PC-9 (cell line): ENCODE measurements around the gene IQSEC1.

Source experiments
- EZH2 ChIP-seq: fragments of 200-600 bp; sonication (generic); IDR thresholded peaks from 2 replicates; pipeline ENCODE4 v1.8.0; 2017; ENCODE audit warnings: antibody characterized with exemption, low read depth
- TF ChIP-seq, protein P1 (sequence below): fragments of 200-600 bp; sonication (generic); conservative IDR thresholded peaks from 2 replicates; pipeline ENCODE4 v1.6.1; 2017; ENCODE audit warnings: mixed run types, antibody characterized with exemption, mild to moderate bottlenecking, moderate library complexity

DNA sequence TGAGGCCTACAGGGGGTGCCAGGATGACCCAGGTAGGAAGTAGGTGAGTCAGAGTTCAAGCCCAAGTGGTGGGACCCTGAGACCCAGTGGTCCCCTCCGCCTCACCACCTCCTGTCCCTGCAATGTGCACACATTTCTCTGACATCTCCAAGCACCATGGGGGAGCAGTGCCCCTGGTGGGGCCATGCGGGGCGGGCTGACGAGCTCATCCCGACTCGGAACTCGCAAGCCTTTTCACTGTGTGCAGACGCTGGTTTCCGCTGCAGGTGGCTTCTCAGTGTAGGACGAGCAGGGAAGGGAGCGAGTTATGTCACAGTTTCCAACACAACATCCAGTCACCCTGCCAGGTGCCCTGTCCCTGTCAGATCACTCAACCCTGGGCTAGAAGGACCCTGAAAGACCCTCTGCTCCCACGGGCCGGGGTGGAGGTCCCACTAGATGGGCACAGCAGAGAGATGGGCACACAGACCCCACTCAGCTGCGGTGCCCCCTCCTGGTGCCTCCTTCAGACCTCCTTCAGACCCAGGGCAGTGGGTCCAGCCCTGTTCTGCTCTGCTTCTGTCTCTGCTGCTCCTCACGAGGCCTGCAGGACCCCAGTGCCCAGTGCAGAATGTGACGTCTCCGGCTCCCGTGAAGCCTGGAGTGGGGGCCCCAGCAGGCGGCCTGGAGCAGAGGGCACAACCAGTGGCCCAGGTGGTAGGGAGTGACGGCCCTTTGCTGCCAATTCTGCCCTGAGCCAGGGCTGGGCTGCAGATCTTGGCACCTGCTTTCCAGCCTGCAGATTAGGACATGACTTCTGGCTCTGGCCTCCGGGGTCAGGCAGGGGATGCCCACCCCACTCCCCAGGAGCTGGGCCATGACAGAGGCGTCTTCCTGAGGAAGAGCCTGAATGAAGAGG lies 129.9 kb downstream of the IQSEC1 start:
- TF ChIP-seq, protein P1, sequence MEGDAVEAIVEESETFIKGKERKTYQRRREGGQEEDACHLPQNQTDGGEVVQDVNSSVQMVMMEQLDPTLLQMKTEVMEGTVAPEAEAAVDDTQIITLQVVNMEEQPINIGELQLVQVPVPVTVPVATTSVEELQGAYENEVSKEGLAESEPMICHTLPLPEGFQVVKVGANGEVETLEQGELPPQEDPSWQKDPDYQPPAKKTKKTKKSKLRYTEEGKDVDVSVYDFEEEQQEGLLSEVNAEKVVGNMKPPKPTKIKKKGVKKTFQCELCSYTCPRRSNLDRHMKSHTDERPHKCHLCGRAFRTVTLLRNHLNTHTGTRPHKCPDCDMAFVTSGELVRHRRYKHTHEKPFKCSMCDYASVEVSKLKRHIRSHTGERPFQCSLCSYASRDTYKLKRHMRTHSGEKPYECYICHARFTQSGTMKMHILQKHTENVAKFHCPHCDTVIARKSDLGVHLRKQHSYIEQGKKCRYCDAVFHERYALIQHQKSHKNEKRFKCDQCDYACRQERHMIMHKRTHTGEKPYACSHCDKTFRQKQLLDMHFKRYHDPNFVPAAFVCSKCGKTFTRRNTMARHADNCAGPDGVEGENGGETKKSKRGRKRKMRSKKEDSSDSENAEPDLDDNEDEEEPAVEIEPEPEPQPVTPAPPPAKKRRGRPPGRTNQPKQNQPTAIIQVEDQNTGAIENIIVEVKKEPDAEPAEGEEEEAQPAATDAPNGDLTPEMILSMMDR, result no peak
- TF ChIP-seq EZH2, result no peak
